GM18867 (cell line): ENCODE results near the gene CBY3.
A peak's percentile ranks its signal among the peaks of the same experiment; 100 is the strongest.
"Not testable (repeated sequence)": the region's sequence is repeated elsewhere in the genome, so short reads cannot be mapped to it uniquely, and the experiment has no call there.

Experiments
- ATAC-seq: cut with Tn5 transposase; IDR thresholded peaks from one replicate; pipeline ENCODE4 v1.9.1; 2021; ENCODE audit warnings: mild to moderate bottlenecking, moderate library complexity; ENCODE audit not compliant: unreplicated experiment

Gene CBY3

GRCh38 chr5:179680780-179681401, at the start of gene CBY3:
Gene CBY3, minus strand, starts transcription at chr5:179681034. Its CDS starts 116 bp downstream, at chr5:179680918.
- ATAC-seq = no peak

GRCh38 chr5:179730356-179730755, 49.5 kb upstream of the CBY3 start:
- ATAC-seq = no peak

GRCh38 chr5:179729727-179730126, 48.9 kb upstream of the CBY3 start:
- no peak for ATAC-seq

- no peak for ATAC-seq
These were observed 48.5 kb upstream of the CBY3 start for GRCh38 chr5:179729303-179729702.

- no peak for ATAC-seq
These were observed 46.3 kb upstream of the CBY3 start for GRCh38 chr5:179727106-179727505.

- no peak for ATAC-seq
These were observed 43.3 kb upstream of the CBY3 start for GRCh38 chr5:179724163-179724562.

- ATAC-seq = no peak
These were observed 39.4 kb upstream of the CBY3 start for GRCh38 chr5:179720222-179720621.

- no peak for ATAC-seq
These were observed 35.5 kb upstream of the CBY3 start for GRCh38 chr5:179716286-179716685.

- no peak for ATAC-seq
These were observed 19.6 kb upstream of the CBY3 start for GRCh38 chr5:179700401-179700918.

- no peak for ATAC-seq
These were observed 18.9 kb upstream of the CBY3 start for GRCh38 chr5:179699616-179700237.

GRCh38 chr5:179698935-179699615, 18.2 kb upstream of the CBY3 start, which contains the start of gene CANX:
Gene CANX, plus strand, starts transcription at chr5:179698967. Its CDS starts 6,715 bp downstream, at chr5:179705682.
- ATAC-seq = no peak

- peak; percentile 92 for ATAC-seq
These were observed 17.4 kb upstream of the CBY3 start for GRCh38 chr5:179697993-179698934.

- not testable (repeated sequence) for ATAC-seq
These were observed 16.7 kb upstream of the CBY3 start for GRCh38 chr5:179697543-179697942.

- no peak for ATAC-seq
These were observed 16.3 kb upstream of the CBY3 start for GRCh38 chr5:179697108-179697507.

- ATAC-seq = no peak
These were observed 15.8 kb upstream of the CBY3 start for GRCh38 chr5:179696603-179697002.

GRCh38 chr5:179694561-179694960, 13.7 kb upstream of the CBY3 start:
- no peak for ATAC-seq

- not testable (repeated sequence) for ATAC-seq
These were observed 8.4 kb upstream of the CBY3 start for GRCh38 chr5:179689212-179689611.

GRCh38 chr5:179680014-179680779, 637 bp downstream of the CBY3 start:
- no peak for ATAC-seq

GRCh38 chr5:179679014-179679674, 1.7 kb downstream of the CBY3 start:
- peak; percentile 33 for ATAC-seq
